GM12891 (cell line): ENCODE measurements around the gene PLCH2.

Experiments used
- DNase-seq: peaks from one replicate; pipeline ENCODE4 v3.0.0; 2011; ENCODE audit warnings: low spot score; ENCODE audit not compliant: insufficient read length
- FAIRE-seq: peaks from 2 replicates; lab custom pipeline; 2011; peaks lifted over from hg19 to GRCh38; lab: Jason Lieb, UNC
- PAX5 ChIP-seq: IDR thresholded peaks from 2 replicates; pipeline ENCODE4 v1.6.1; 2011; ENCODE audit warnings: low read length, moderate library complexity, mild to moderate bottlenecking; ENCODE audit not compliant: insufficient read depth, severe bottlenecking
- POLR2A ChIP-seq: IDR thresholded peaks from 2 replicates; pipeline ENCODE4 v1.6.1; 2011; ENCODE audit warnings: low read depth, low read length, control low read depth
- POLR2AphosphoS5 ChIP-seq: IDR thresholded peaks from 2 replicates; pipeline ENCODE4 v1.6.1; 2011; ENCODE audit warnings: low read depth, low read length, control low read depth
- POU2F2 ChIP-seq: IDR thresholded peaks from 2 replicates; pipeline ENCODE4 v1.6.1; 2011; ENCODE audit warnings: low read depth, mild to moderate bottlenecking, control low read depth, low read length, moderate library complexity
- SPI1 ChIP-seq: IDR thresholded peaks from 2 replicates; pipeline ENCODE4 v1.6.1; 2011; ENCODE audit warnings: low read depth, low read length, control low read depth
- TAF1 ChIP-seq: IDR thresholded peaks from 2 replicates; pipeline ENCODE4 v1.6.1; 2011; ENCODE audit warnings: low read depth, low read length, control low read depth

Gene PLCH2

GRCh38 chr1:2474104-2474844, 1.8 kb upstream of the PLCH2 start:
- no peak for DNase-seq
- no peak for TF ChIP-seq POU2F2
- no peak for TF ChIP-seq POLR2A
- TF ChIP-seq POLR2AphosphoS5, result no peak
- FAIRE-seq, result no peak

- DNase-seq, result no peak
- no peak for TF ChIP-seq TAF1
- no peak for TF ChIP-seq POLR2AphosphoS5
- no peak for TF ChIP-seq SPI1
- TF ChIP-seq POU2F2, result no peak
- no peak for TF ChIP-seq POLR2A
- no peak for FAIRE-seq
Observed at GRCh38 chr1:2474933-2475371, 1.1 kb upstream of the PLCH2 start.

GRCh38 chr1:2475571-2475970, 518 bp upstream of the PLCH2 start:
- FAIRE-seq (no peak), DNase-seq (no peak)
- TF ChIP-seq SPI1 (no peak), POLR2A (no peak), POLR2AphosphoS5 (no peak), POU2F2 (no peak), PAX5 (no peak), TAF1 (no peak)

- no peak for FAIRE-seq
- no peak for DNase-seq
Observed at GRCh38 chr1:2477309-2477708, 1.2 kb downstream of the PLCH2 start.

GRCh38 chr1:2477791-2478499, 1.9 kb downstream of the PLCH2 start:
- no peak for FAIRE-seq

More at GRCh38 chr1:2477309-2477708, 1.2 kb downstream of the PLCH2 start:
- TF ChIP-seq POLR2A (no peak), SPI1 (no peak), POLR2AphosphoS5 (no peak), POU2F2 (no peak), TAF1 (no peak), PAX5 (no peak)

GRCh38 chr1:2479186-2479585, 3.1 kb downstream of the PLCH2 start:
- FAIRE-seq, result no peak
- DNase-seq, result no peak
- no peak for TF ChIP-seq POU2F2
- no peak for TF ChIP-seq PAX5
- no peak for TF ChIP-seq TAF1
- no peak for TF ChIP-seq SPI1
- no peak for TF ChIP-seq POLR2AphosphoS5
- TF ChIP-seq POLR2A, result no peak

More at GRCh38 chr1:2477791-2478499, 1.9 kb downstream of the PLCH2 start:
- TF ChIP-seq POLR2A (no peak), SPI1 (no peak), TAF1 (no peak), PAX5 (no peak), POU2F2 (no peak), POLR2AphosphoS5 (no peak)
- no peak for DNase-seq

GRCh38 chr1:2479618-2480017, 3.5 kb downstream of the PLCH2 start:
- FAIRE-seq (no peak), DNase-seq (no peak)
- no peak for TF ChIP-seq SPI1
- no peak for TF ChIP-seq POU2F2
- TF ChIP-seq POLR2A, result no peak
- no peak for TF ChIP-seq TAF1
- no peak for TF ChIP-seq PAX5
- no peak for TF ChIP-seq POLR2AphosphoS5

- FAIRE-seq, result no peak
- no peak for DNase-seq
- TF ChIP-seq TAF1, result no peak
- TF ChIP-seq PAX5, result no peak
- TF ChIP-seq POLR2AphosphoS5, result no peak
- TF ChIP-seq POU2F2, result no peak
- TF ChIP-seq SPI1, result no peak
Observed at GRCh38 chr1:2480236-2480985, 4.3 kb downstream of the PLCH2 start.

GRCh38 chr1:2480986-2481364, 4.9 kb downstream of the PLCH2 start:
- no peak for TF ChIP-seq POU2F2
- TF ChIP-seq POLR2A, result no peak
- no peak for TF ChIP-seq POLR2AphosphoS5
- no peak for TF ChIP-seq PAX5
- no peak for TF ChIP-seq TAF1
- TF ChIP-seq SPI1, result no peak
- FAIRE-seq (no peak), DNase-seq (no peak)

GRCh38 chr1:2481885-2482284, 5.8 kb downstream of the PLCH2 start:
- FAIRE-seq (no peak), DNase-seq (no peak)
- TF ChIP-seq PAX5 (no peak), POU2F2 (no peak), TAF1 (no peak), SPI1 (no peak), POLR2AphosphoS5 (no peak), POLR2A (no peak)

GRCh38 chr1:2482588-2482987, 6.5 kb downstream of the PLCH2 start:
- no peak for DNase-seq
- no peak for FAIRE-seq
- TF ChIP-seq TAF1 (no peak), POLR2A (no peak), POU2F2 (no peak), SPI1 (no peak), PAX5 (no peak), POLR2AphosphoS5 (no peak)
